Measurements from ENCODE around the gene RELN.

DNA sequence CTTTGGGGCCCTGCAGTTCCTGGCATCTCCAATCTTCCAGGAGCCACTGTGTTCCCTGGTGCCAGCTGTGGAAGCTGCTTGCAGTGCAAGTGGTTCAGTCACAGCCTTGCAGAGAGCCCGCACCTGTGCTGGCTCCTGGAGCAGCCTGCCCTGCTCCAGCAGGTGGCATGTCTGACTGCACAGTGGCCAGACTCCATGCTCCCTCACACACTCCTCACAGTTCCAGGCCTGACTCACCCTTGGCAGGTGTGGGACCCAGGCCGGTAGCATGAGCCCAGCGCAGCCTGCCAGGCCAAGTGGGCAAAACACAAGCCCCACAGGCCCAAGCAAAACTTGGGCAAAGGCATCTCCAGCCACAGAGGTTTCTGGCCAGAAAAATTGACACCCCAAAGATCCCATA lies 33.6 kb upstream of the RELN start:
- TF ChIP-seq, protein P1, sequence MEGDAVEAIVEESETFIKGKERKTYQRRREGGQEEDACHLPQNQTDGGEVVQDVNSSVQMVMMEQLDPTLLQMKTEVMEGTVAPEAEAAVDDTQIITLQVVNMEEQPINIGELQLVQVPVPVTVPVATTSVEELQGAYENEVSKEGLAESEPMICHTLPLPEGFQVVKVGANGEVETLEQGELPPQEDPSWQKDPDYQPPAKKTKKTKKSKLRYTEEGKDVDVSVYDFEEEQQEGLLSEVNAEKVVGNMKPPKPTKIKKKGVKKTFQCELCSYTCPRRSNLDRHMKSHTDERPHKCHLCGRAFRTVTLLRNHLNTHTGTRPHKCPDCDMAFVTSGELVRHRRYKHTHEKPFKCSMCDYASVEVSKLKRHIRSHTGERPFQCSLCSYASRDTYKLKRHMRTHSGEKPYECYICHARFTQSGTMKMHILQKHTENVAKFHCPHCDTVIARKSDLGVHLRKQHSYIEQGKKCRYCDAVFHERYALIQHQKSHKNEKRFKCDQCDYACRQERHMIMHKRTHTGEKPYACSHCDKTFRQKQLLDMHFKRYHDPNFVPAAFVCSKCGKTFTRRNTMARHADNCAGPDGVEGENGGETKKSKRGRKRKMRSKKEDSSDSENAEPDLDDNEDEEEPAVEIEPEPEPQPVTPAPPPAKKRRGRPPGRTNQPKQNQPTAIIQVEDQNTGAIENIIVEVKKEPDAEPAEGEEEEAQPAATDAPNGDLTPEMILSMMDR (conservative IDR thresholded peaks at IDR 0.05), result no peak
- TF ChIP-seq EZH2 (IDR thresholded peaks at IDR 0.05; ENCODE audit: low read depth), result no peak
